Choroid plexus epithelial cell (primary cell): ENCODE measurements around the gene FOXK2.
A peak's percentile ranks its signal among the peaks of the same experiment; 100 is the strongest.

Experiments
- DNase-seq: peaks from one replicate; pipeline ENCODE4 v3.0.0-alpha.2; 2010; ENCODE audit warnings: low read depth
- H3K4me3 ChIP-seq: 2 replicates; pipeline ENCODE4 v1.5.1; 2011; ENCODE audit warnings: low read depth, mild to moderate bottlenecking, control low read depth, low read length, moderate library complexity
- CTCF ChIP-seq: conservative IDR thresholded peaks from 2 replicates; pipeline ENCODE4 v1.5.1; 2011; ENCODE audit warnings: low read depth, mild to moderate bottlenecking, control low read depth, inconsistent platforms, low read length, moderate library complexity

Gene FOXK2

GRCh38 chr17:82525712-82526111 lies 6.2 kb downstream of the FOXK2 start:
- H3K4me3 ChIP-seq = no peak overlapping the region
- no peak for TF ChIP-seq CTCF

DNA sequence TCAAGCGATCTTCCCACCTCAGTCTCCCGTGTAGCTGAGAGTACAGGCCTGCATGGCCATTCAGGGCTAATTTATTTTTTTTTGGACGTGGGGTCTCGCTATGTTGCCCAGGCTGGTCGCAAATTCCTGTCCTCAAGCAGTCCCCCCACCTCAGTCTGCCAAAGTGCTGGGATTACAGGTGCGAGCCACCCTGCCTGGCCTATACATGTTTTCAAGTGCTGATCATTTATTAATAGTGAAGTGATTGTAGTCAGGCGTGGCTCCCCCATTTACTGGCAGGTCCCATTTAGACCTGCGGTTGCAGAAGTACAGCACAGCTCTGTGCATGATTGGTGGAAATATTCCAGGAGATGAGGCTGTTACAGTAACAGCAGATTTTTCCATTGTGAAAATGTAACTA lies 8.4 kb downstream of the FOXK2 start:
- no peak for DNase-seq
- no peak for TF ChIP-seq CTCF
- H3K4me3 ChIP-seq = no peak overlapping the region

More at GRCh38 chr17:82525712-82526111, 6.2 kb downstream of the FOXK2 start:
- no peak for DNase-seq

- no peak for DNase-seq
- TF ChIP-seq CTCF = peak; percentile 26
- H3K4me3 ChIP-seq = no peak overlapping the region
Observed at GRCh38 chr17:82528484-82529265, 9.1 kb downstream of the FOXK2 start.

- no peak for DNase-seq
- H3K4me3 ChIP-seq = no peak overlapping the region
- TF ChIP-seq CTCF = no peak
Observed at GRCh38 chr17:82529914-82530300, 10.4 kb downstream of the FOXK2 start.

DNA sequence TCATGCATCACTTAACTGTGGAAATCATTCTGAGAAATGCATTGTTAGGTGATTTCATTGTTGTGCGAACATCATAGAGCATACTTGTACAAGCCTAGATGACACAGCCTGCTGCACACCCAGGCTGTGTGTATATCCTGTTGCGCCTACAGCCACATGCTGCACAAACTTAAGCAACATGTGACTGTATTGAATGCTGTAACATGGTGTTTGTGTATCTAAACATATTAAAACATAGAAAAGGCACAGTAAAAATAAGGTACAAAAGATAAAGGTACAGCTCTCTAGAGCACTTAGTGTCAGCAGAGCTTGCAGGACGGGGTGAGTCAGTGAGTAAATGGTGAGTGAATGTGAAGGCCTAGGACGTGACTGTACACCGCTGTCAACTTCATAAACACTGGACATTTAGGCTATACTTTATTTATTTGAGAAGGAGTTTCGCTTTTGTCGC lies 11.9 kb downstream of the FOXK2 start:
- peak; percentile 73 for DNase-seq
- TF ChIP-seq CTCF = no peak
- no peak overlapping the region for H3K4me3 ChIP-seq

GRCh38 chr17:82534401-82534812 lies 14.9 kb downstream of the FOXK2 start:
- TF ChIP-seq CTCF = no peak

More at GRCh38 chr17:82534401-82534812, 14.9 kb downstream of the FOXK2 start:
- DNase-seq = no peak
- no peak overlapping the region for H3K4me3 ChIP-seq
